Stomach (tissue), 9 donors: ENCODE measurements around the gene ACTL6B. TPM values are rescaled to one million over a fixed set of nuclear protein-coding genes. Genes with fewer than 3 reads are reported as not detected.
A peak's percentile ranks its signal among the peaks of the same experiment; 100 is the strongest.

Experiments
- DNase-seq, 2 donors: peaks; one replicate each; pipeline versions ENCODE4 v3.0.0 to v3.0.0-alpha.2; 2013 to 2019
- H3K27ac ChIP-seq, 5 donors: fragments of 200-600 bp in 4 of 5; sonication (generic) in 4 of 5; one replicate each; pipeline ENCODE4 v1.5.1; 2013 to 2019; ENCODE audit warnings: mild to moderate bottlenecking in 1 of 5, moderate library complexity in 1 of 5
- H3K27me3 ChIP-seq, 3 donors: fragments of 200-600 bp; sonication (generic); one replicate each; pipeline ENCODE4 v1.5.1; 2017 to 2019; ENCODE audit warnings: mixed run types in 1 of 3
- H3K36me3 ChIP-seq, 4 donors: fragments of 200-600 bp; sonication (generic); 1 replicate in 3 of 4; 2 replicates in 1 of 4; pipeline ENCODE4 v1.5.1; 2016 to 2019
- H3K4me1 ChIP-seq, 4 donors: fragments of 200-600 bp; sonication (generic); one replicate each; pipeline ENCODE4 v1.5.1; 2016 to 2019
- H3K4me3 ChIP-seq, 4 donors: fragments of 200-600 bp; sonication (generic) in 3 of 4; one replicate each; pipeline ENCODE4 v1.5.1; 2016 to 2019; ENCODE audit warnings: mild to moderate bottlenecking in 1 of 4
- H3K9me3 ChIP-seq, 4 donors: fragments of 200-600 bp; sonication (generic); one replicate each; pipeline ENCODE4 v1.5.1; 2016 to 2019
- CTCF ChIP-seq, 7 experiments: fragments of 450-650 bp in 4 of 7; fragments of 200-600 bp in 3 of 7; sonication (generic) in 3 of 7; IDR thresholded peaks; one replicate each; pipeline ENCODE4 v1.5.1; 2016 to 2019; ENCODE audit warnings: antibody characterized with exemption in 7 of 7, control low read depth in 2 of 7, mild to moderate bottlenecking in 1 of 7
- EP300 ChIP-seq: sonication (generic); formaldehyde crosslinking; IDR thresholded peaks from one replicate; pipeline ENCODE4 v1.6.1; 2017; ENCODE audit warnings: antibody characterized with exemption
- POLR2A ChIP-seq, 4 donors: fragments of 450-650 bp; IDR thresholded peaks; one replicate each; pipeline ENCODE4 v1.6.1; 2016; ENCODE audit warnings: antibody characterized with exemption in 4 of 4, control low read depth in 2 of 4, mild to moderate bottlenecking in 1 of 4, moderate library complexity in 1 of 4
- POLR2AphosphoS5 ChIP-seq, 3 donors: sonication (generic); formaldehyde crosslinking; IDR thresholded peaks; one replicate each; pipeline ENCODE4 v1.6.1; 2016; ENCODE audit warnings: antibody characterized with exemption in 3 of 3
- WGBS, 5 donors: extraction: QIAGEN DNeasy Blood & Tissue Kit in 3 of 5; methylation state at CpG; one replicate each; pipeline versions ENCODE4 v1.1.5 to v1.1.7; 2013 to 2018; 5-methylcytosine and 5-hydroxymethylcytosine counted together
- intact Hi-C: fragments of 100-400 bp; cut with DNase I; formaldehyde crosslinking; loops from one replicate; pipeline ENCODE4 v1.15.1; 2023; ENCODE audit warnings: low total_unique reads
- polyA plus RNA-seq, 3 donors: library from polyadenylated mRNA; stranded (reverse); fragments of 200-250 nt; gene quantifications; one replicate each; pipeline ENCODE4 v1.2.3, GENCODE V29; 2013
- total RNA-seq, 5 donors: library from RNA; depleted of rRNA; stranded (reverse); fragments of >200 nt; gene quantifications; one replicate each; pipeline versions ENCODE4 v1.1.0 to v1.2.3, GENCODE V29; 2014 to 2016
- donor health status: healthy with polysubstance abuse.
- donor health status: Bipolar disorder and iron deficiency.
- donor health status: healthy.

Gene ACTL6B
- total and polyA plus RNA-seq, 8 donors: 0.25 to 1.4 (median 0.43) TPM; not detected in 3

GRCh38 chr7:100682991-100683658 is 26.9 kb upstream of the ACTL6B start:
- Histone ChIP-seq H3K4me3 (no peak overlapping the region), H3K36me3 (peaks cover 79 to 100% (median 98%) of the 10 kb centered on the region in 4 donors), H3K9me3 (no peaks in the 10 kb centered on the region), H3K27ac (no peak overlapping the region), H3K4me1 (peaks cover 5 to 34% (median 27%) of the 10 kb centered on the region in 4 donors), H3K27me3 (no peaks in the 10 kb centered on the region)
- TF ChIP-seq CTCF (IDR thresholded peaks at IDR 0.05): no peak
- no peak for TF ChIP-seq EP300
- no peak for TF ChIP-seq POLR2AphosphoS5 (IDR thresholded peaks at IDR 0.05)
- TF ChIP-seq POLR2A (IDR thresholded peaks at IDR 0.05): no peak
- 85 to 87% (median 86%) methylated on average over 20 to 28 of the region's 28 CpGs for WGBS, 5 donors
- DNase-seq: peak in 1 of 2 donors; percentile 17
- intact Hi-C loops: no loop called here

- H3K27me3 ChIP-seq: no peaks in the 10 kb centered on the region
- WGBS, 5 donors: 66 to 81% (median 75%) methylated on average over 8 to 25 of the region's 25 CpGs
- peaks cover 5 to 37% (median 27%) of the 10 kb centered on the region in 4 donors for H3K4me1 ChIP-seq
- no peaks in the 10 kb centered on the region for H3K9me3 ChIP-seq
- peaks cover 79 to 100% (median 98%) of the 10 kb centered on the region in 4 donors for H3K36me3 ChIP-seq
- TF ChIP-seq EP300 (no peak), CTCF (IDR thresholded peaks at IDR 0.05) (no peak), POLR2AphosphoS5 (IDR thresholded peaks at IDR 0.05) (no peak), POLR2A (IDR thresholded peaks at IDR 0.05) (no peak)
- intact Hi-C loops: no loop called here
- peak overlapping the region in 1 of 5 donors; percentile 19 for H3K27ac ChIP-seq
- no peak for DNase-seq
- no peak overlapping the region for H3K4me3 ChIP-seq
Measured at GRCh38 chr7:100682228-100682741, 26.0 kb upstream of the ACTL6B start.

GRCh38 chr7:100681491-100682227 is 25.4 kb upstream of the ACTL6B start:
- Histone ChIP-seq H3K27me3 (no peaks in the 10 kb centered on the region), H3K4me1 (peaks cover 5 to 43% (median 28%) of the 10 kb centered on the region in 4 donors), H3K9me3 (no peaks in the 10 kb centered on the region), H3K4me3 (no peak overlapping the region), H3K27ac (peak overlapping the region in 2 of 5 donors; percentile 19 to 67), H3K36me3 (peaks cover 79 to 100% (median 98%) of the 10 kb centered on the region in 4 donors)
- DNase-seq: peak in 1 of 2 donors; percentile 21
- no peak for TF ChIP-seq CTCF (IDR thresholded peaks at IDR 0.05)
- TF ChIP-seq POLR2AphosphoS5 (IDR thresholded peaks at IDR 0.05): no peak
- no peak for TF ChIP-seq POLR2A (IDR thresholded peaks at IDR 0.05)
- TF ChIP-seq EP300: no peak
- 74 to 82% (median 80%) methylated on average over 17 to 29 of the region's 29 CpGs for WGBS, 5 donors
- intact Hi-C loops: no loop called here

- TF ChIP-seq POLR2A (IDR thresholded peaks at IDR 0.05) (no peak), POLR2AphosphoS5 (IDR thresholded peaks at IDR 0.05) (no peak), EP300 (no peak), CTCF (IDR thresholded peaks at IDR 0.05) (no peak)
- Histone ChIP-seq H3K9me3 (no peaks in the 10 kb centered on the region), H3K4me3 (no peak overlapping the region), H3K27me3 (no peaks in the 10 kb centered on the region), H3K27ac (peak overlapping the region in 4 of 5 donors; percentile 49 to 75 (median 68)), H3K4me1 (peaks cover 9 to 51% (median 36%) of the 10 kb centered on the region in 4 donors), H3K36me3 (peaks cover 72 to 95% (median 92%) of the 10 kb centered on the region in 4 donors)
- intact Hi-C loops: no loop called here
- WGBS, 5 donors: 79 to 83% (median 81%) methylated on average over 18 of the region's 18 CpGs
- peak in 1 of 2 donors; percentile 30 for DNase-seq
Measured at GRCh38 chr7:100680576-100681271, 24.5 kb upstream of the ACTL6B start.
